Umbilical cord (tissue), 2 donors: ENCODE data around the gene IGSF11. TPM values are rescaled to one million over a fixed set of nuclear protein-coding genes. Genes with fewer than 3 reads are reported as not detected.
A peak's percentile ranks its signal among the peaks of the same experiment; 100 is the strongest.
"Not testable (repeated sequence)": the region's sequence is repeated elsewhere in the genome, so short reads cannot be mapped to it uniquely, and the experiment has no call there.

ENCODE experiments used
- DNase-seq: peaks from one replicate; pipeline ENCODE4 v3.0.0-alpha.2; 2015; ENCODE audit warnings: low spot score
- total RNA-seq: library from RNA; depleted of rRNA; stranded (reverse); fragments of >200 nt; gene quantifications from one replicate; pipeline ENCODE4 v1.2.3, GENCODE V29; 2014; ENCODE audit warnings: low replicate concordance; ENCODE audit not compliant: insufficient read depth

IGSF11 gene, protein sequence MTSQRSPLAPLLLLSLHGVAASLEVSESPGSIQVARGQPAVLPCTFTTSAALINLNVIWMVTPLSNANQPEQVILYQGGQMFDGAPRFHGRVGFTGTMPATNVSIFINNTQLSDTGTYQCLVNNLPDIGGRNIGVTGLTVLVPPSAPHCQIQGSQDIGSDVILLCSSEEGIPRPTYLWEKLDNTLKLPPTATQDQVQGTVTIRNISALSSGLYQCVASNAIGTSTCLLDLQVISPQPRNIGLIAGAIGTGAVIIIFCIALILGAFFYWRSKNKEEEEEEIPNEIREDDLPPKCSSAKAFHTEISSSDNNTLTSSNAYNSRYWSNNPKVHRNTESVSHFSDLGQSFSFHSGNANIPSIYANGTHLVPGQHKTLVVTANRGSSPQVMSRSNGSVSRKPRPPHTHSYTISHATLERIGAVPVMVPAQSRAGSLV
- total RNA-seq: 7.7 TPM

DNA sequence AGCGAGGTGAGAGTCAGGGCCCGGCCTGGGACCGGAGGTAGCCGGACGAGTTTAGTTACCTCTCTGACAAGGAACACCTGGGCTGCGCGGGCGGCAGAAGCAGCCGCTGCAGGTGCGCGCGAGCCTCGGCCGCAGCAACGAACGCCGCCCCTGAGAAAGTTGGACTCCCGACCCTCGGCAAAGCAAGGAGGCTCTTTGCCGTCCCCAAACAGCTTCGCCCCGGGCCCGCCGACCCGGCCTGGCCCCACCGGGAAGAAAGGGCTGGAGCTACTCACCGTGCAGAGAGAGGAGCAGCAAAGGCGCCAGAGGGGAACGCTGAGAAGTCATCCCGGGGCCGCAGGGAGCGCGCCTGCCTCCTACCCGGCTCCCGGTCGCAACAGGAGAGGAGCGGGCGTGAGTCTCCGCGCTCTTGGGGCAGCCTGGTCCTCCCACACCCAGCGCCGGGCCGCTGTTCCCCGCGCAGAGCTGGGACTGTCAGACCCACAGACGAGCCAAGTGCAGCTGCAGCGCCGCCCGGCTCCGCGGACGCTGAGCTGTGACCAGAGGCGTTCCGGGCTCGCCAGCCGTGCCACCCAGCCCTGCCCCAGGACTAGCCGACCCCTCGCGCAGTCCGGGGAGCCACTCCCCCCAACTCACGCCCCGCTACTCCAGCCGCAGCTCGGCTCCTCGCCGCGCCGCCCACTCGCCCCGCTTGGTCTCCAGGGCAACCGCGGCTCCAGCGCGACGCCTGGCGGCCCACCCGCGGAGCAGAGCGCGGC lies at the start of gene IGSF11:
TSS of gene IGSF11 (minus strand) at position 591 of the 758 bp plus-strand sequence. CDS start at position 327, 264 bp downstream.
- peak; percentile 74 for DNase-seq

DNA sequence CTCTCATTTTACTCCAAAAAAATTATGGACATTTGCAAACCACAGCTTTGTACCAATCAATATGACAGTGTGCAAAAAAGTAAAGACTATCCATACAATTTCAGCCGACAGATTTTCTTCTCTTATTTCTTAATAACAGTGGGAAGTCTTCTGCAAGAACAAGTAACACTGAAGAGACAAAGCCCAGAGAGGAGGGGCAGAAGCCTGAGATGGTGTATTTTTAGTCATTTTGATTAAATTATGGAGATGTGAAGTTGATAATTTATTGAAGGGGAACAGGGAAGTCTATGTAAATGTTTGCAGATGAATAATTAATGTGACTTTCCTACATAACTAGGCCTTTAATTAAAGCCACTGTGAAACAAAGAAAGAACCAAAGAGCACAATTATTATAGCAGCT lies 45.7 kb upstream of the IGSF11 start:
- DNase-seq: no peak

DNA sequence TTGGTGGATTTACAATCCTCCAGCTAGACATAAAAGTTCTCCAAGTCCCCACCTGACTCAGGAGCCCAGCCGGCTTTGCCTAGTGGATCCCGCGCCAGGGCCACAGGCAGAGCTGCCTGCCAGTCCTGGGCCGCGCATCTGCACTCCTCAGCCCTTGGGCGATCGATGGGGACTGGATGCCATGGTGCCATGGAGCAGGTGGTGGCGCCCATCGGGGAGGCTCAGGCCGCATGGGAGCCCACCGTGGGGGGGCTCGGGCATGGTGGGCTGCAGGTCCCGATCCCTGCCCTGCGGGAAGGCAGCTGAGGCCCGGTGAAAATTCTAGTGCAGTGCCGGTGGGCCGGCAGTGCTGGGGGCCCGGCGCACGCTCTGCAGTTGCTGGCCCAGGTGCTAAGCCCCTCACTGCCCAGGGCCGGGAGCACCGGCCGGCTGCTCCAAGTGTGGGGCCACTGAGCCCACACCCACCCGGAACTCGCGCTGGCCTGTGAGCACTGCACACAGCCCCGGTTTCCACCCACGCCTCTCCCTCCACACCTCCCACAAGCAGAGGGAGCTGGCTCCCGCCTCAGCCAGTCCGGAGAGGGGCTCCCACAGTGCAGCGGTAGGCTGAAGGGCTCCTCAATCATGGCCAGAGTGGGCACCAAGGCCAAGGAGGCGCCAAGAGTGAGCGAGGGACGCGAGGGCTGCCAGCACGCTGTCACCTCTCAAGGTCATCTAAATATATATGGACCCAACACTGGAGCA lies 38.8 kb upstream of the IGSF11 start:
- DNase-seq: no peak

DNA sequence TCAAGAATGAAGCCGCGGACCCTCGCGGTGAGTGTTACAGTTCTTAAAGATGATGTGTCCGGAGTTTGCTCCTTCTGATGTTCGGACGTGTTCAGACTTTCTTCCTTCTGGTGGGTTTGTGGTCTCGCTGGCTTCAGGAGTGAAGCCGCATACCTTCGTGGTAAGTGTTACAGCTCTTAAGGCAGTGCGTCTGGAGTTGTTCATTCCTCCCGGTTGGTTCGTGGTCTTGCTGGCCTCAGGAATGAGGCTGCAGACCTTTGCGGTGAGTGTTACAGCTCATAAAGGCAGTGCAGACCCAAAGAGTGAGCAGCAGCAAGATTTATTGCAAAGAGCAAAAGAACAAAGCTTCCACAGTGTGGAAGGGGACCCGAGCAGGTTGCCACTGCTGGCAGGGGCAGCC lies 37.8 kb upstream of the IGSF11 start:
- not testable (repeated sequence) for DNase-seq

DNA sequence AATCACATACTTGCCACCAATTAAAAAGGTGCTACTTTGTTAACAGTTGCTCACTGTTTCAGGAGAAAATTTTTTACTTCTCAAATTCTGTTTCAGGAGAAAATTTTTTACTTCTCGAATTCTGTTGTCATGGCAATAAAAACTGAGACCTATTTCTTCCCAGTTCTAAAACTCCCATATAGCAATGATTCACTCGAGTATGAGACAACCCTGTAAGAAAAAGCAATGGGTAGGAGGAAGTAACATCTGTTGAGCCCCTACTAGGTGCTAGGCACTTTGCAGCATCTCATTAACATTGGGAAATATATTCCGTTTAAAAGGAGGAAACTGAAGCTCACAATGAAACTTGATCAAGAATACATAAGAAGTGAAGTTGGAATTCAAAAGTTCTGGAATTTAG lies 35.1 kb upstream of the IGSF11 start:
- no peak for DNase-seq

DNA sequence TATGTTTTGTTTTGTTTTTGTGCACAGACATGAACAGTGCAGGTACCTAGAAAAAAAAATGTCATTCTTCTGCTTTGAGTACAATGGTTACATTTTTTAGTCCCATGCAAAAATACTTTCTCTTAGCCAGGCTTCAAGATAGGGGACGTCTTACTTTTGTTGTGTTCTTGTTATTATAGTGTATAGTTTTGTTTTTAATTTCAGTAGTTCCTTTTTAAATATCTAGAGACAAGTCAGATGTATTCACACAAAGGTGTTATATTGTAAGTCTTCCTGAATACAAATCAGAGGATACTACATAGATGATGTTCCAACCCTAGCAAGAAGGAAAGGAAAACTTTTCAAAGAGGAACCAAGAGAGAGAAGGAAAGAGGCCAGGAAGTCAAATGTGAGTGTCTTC lies 28.8 kb upstream of the IGSF11 start:
- DNase-seq: no peak

DNA sequence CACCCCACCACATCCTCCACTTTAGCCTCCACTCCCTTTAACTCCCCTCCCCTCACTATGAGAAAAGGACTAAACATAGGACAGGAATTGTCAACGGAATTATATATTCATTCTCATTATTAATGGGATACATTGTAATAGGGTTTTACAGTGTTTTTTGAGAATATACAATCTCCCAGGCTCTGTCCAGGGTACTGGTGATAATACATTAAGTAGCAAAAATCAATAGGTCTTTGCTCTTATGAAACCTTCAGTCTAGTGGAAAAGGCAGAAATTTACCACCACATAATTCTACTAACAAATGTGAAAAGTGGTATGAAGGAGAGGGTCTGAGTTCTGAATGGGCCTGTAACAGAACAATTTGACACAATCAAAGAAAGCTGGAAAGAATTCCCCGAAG lies 28.2 kb upstream of the IGSF11 start:
- DNase-seq: no peak

DNA sequence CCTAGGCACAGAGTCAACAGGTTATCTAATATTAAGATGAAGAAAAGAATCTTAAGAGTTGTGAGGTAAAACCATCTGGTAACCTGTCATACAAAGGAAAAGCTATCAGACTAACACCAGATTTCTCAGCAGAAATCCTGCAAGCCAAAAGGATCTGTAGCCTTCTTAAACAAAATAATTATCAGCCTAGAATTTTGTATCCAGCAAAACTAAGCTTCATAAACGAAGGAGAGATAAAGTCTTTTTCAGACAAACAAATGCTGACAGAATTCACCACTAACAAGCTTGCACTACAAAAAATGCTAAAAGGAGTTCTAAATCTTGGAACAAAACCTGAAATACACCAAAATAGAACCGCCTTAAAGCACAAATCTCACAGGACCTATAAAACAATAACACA lies 9.9 kb upstream of the IGSF11 start:
- DNase-seq: no peak

DNA sequence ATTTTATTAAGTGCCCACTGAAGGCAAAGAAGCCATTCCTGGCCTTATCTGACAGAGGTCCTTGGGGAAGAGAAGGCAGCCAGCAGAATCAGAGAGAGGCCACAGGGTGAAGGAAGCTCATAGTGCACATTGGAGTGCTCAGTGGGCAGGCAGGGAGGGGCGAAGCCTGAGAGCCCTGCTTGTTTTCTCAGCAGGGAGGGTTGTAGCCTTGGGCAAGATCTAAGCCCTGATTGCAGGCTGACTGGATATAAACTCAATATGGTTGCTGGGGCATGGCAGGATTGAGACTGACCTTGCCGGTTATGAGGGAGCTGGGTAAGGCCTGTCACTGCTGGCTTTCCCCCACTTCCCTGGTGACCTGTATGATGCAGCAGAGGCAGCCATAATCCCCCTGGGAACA lies 7.5 kb upstream of the IGSF11 start:
- DNase-seq: no peak

DNA sequence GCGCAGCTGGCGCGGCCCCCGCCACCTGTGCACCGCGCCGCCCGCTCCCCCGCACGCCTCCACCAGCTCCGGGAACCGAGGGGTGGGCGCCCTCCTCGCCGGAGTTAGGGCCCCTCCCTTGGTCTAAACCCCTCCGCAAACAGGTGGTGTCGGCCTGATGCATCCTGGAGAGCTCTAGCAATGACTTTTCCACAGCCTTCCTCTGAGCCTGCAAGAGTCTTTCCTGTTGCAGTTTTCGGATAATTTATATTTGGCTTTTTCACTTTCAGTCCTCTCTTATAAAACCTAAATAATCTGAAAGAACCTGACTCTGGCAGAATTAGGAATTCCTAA lies 334 bp upstream of the IGSF11 start:
- no peak for DNase-seq

DNA sequence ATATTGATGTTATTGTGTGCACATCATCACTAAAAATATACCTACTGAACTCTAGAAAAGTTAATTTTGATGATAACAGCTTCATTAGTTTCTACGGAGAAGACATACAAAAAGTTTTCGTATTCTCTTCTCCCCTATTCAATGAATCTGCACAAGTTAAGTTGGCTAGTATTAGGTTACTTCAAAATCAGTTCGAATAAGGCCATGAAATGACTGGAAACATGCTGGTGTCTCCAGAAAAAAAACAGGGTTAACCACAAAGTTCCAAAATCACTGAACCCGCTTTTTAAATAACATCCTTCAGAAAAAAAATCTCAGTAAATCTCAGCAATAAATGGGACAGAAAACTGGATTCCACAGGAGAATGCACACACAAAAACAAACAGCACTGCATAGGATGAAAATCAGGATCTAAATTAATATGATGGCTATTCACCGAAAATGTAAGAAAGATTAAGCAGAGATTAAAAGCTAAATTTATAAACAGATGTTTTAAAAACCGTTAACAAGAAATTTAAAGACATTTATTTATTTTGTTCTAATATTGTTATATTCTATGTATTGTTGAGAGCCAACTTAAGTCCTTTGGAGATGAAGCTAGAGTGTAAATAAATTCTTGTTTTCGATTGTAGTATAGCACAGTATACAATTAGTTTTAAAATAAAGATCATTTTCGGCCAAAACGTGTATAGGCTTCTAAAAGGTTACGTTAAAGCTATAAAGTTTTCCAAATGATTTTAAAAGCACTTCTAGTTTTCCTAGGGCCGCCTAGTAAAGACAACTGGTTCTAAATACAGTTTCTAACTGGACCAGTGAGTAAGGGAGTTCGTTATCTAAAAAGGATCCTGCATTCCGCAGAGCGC lies 1.0 kb downstream of the IGSF11 start:
- DNase-seq: no peak

DNA sequence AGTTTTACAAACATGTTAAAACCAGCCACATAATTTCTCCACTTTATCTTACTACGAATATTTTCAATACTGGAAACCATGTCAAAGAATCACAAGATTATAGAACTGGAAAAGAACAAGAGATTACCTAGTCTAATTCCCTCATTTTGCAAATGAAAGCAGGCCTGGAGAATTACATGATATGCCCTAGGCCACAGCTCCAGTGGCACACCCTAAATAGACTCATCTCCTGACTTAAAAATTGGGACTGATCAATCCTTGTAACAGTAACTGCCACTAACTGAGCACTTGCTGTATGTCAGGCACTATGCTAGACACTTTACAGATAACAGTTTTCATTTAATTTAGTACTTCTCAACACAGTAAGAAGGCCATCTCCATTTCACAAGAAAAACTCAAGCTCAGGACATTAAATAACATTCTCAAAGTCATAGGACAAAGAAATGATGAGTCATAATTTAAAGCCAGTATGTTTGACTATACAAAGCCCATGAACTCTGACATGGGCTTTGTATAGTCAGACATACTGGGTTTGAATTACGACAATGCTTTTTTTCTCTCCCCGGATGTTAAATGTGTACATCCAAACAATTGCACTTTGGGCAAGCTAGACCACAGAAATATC lies 9.4 kb downstream of the IGSF11 start:
- no peak for DNase-seq

DNA sequence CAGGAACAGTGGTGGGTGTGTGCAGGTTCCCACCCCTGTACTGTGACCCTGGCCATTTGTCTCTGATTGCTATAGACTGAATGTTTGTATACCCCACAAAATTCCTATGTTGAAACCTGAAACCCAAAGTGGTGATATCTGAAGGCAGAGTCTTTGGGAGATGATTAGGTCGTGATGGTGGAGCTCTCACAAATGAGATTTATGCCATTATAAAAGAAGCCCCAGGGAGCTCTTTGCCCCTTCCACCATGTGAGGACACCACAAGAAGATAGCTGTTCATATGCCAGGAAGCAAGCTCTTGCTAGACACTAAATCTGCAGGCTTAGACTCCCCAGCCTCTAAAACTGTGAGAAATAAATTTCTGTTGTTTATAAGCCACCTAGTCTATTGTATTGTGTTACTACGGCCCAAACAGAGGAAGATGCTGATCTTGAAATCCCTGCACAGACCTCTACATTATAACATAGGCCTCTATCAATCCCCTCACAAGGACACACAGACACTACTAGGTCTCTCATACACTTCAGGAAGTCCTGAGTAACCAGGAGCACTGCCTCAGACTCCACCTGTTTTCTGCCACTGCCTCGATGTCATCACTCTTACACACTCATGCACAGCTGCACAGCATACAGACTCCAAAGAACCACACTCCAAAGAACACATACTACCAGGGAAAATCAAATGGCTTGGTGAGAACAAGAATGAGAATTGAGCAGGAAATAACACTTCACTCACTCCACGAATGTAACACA lies 14.7 kb downstream of the IGSF11 start:
- DNase-seq: no peak

DNA sequence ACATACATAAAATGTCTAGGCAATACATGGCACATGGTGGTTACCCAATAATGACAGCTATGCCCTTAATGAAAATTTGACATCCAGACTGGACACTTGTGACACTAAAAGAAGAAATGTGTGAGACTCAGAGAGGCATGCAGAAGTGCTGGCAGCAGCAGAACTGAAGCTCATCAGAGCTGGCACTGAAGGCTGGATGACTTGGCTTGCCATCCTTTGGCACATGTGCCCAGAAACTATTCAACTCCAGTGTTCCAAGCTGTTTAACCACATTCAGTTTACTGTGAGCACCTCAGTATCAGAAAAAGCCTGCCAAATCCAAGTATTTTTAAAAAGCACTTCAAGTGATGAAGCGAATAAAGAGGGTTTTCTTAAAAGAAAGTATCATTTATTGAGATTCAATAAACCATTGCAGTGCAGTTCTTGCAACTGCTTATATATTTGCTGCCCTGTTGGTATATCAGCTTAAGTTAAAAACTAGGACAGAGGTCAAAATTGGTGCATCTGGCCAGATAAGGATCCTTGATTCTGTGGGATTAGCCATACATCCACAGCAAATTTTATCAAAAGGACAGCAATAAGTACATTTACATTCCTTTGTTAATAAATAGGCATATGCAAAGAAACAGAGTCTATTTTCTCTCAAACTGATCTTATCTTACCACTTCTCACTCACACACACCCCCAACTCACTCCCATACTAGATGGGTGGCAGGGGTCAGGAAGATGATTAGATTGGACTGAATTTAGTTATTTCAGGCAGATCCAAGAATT lies 15.8 kb downstream of the IGSF11 start:
- DNase-seq: peak; percentile 50

DNA sequence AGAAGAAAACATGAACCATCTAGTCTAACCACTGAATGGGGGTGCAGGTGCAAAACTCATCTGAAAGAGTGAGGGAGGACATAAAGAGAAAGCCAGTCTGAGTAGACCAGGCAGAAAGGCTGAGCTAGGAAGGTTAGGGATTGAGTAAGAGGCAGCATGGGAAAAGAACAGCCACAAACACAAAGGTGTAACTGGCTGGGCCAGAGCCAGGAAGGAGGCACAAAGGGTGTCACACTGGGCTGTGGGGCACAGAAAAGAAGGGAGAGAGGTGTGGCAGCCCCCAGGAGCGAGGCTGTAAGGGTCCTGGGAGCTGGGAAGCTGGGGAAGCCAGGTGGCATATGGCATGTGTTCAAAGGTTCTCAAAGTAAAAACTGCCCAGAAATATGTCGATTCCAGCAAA lies 18.7 kb downstream of the IGSF11 start:
- DNase-seq: no peak

DNA sequence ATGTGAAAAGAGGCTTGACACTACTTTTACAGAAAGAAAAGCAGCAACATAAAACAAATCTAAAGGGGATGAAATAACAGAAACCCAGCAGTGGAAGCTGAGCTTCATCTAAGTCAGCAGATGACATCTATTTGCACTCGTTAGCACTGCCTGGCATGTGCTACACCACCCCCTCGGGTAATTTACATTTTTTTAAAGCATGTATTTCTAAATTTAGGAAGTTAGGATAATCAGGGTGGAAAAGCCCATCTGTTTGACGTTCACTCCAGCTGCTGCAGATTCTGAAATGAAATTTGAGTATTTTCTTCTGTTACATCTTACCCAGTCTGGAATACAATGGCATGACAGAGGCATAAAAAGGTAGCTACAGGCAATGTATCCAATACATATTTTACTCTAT lies 20.7 kb downstream of the IGSF11 start:
- DNase-seq: peak; percentile 27

DNA sequence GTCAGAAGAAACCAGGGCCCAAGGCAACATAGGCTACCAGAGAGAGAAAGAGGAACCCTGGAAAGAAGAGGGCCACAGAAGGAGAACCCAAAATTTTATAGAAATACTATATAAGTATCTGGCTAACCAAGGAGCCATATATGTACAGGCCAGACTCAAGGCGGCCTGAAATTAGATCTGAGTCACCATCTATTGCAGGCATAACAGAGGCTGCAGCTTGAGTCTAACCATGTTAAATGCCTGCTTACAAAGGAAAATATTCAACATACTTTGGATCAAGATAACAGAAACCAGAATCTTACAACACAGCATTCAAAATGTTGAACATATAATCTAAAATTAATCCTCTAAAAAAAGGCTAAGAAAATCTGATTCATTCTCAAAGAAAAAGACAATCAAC lies 23.1 kb downstream of the IGSF11 start:
- DNase-seq: peak; percentile 78

DNA sequence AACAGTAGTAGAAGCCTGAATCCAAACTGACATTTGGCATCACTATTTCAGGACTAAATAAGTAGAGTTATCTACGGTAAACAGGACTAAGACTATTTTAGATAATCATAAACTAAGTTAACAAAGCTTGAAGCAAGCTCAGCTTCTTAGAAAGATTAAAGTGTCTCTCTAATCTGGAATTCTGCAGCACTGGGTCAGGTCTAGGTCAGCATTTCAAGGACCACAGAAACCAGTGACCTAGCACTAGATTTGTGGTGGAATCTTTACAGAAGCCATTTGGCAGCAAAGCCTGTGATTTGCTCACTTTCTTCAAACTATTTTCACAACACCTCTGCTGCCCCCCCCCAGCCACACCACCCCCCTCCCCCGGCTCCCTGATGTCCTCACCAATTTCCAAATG lies 37.5 kb downstream of the IGSF11 start:
- no peak for DNase-seq

DNA sequence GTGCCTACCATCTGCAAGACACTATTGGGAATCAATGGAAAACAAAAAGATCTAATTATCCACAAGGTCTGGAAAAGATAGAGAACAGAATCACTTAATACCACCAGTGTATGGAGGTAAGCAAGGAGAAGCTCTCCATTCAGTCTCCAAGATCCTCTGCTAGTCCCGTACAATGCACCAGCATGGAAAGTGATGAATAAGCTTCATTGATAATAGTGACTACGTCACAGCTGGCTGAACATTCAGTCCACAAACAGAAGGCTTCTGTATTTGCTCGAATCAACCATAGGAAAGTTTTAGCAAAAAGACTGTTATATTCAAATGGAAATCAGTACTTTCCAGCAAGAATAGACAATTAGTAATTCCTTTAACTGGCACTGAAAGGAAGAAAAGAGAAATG lies 42.9 kb downstream of the IGSF11 start:
- DNase-seq: no peak
